NCI-H2196 (cell line): ENCODE data around the gene TCFL5.
"Not testable (repeated sequence)": the region's sequence is repeated elsewhere in the genome, so short reads cannot be mapped to it uniquely, and the experiment has no call there.

Experiments used
- DNase-seq: peaks from one replicate; lab custom pipeline; 2025; ENCODE audit not compliant: unreplicated experiment; lab: John Stamatoyannopoulos, UW

Gene TCFL5

GRCh38 chr20:62858058-62858830, 3.4 kb downstream of the TCFL5 start:
- no peak for DNase-seq

- DNase-seq = no peak
These were observed 4.5 kb downstream of the TCFL5 start for GRCh38 chr20:62856931-62857619.

GRCh38 chr20:62855120-62855519, 6.5 kb downstream of the TCFL5 start:
- no peak for DNase-seq

GRCh38 chr20:62854121-62854520, 7.5 kb downstream of the TCFL5 start:
- DNase-seq = no peak

DNA sequence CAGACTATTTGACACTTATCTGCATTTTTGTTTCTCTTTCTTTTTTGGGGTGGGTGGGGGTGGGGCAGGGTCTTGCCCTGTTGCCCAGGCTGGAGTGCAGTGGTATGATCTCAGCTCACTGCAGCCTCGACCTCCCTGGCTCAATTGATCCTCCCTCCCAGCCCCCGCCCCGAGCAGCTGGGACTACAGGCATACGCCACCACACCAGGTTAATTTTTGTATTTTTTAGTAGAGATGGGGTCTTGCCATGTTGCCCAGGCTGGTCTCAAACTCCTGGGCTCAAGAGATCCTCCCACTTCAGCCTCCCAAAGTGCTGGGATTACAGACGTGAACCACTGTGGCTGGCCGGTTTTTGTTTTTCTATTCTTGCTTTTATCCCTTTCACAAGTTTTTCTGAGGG, 8.3 kb downstream of the TCFL5 start:
- not testable (repeated sequence) for DNase-seq

GRCh38 chr20:62852841-62853240, 8.8 kb downstream of the TCFL5 start:
- DNase-seq = no peak

DNA sequence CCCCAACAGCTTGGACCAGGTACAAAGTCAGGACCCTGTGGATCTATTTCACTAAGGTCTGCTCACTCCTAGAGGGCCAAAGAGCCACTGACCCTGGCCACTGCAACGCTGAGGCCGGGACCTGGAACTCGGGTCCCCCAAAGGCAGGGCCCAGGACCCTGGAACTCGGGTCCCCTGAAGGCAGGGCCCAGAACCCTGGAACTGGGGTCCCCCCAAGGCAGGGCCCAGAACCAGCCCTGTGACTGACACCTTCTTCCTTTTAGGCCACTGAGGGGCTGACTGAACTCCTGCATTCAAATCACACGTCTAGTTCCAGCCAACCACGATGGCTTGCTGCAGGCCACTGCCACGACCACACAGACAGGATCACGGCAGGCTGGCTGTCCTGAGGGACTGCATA, 9.4 kb downstream of the TCFL5 start:
- DNase-seq = no peak

GRCh38 chr20:62850333-62850974, 11.2 kb downstream of the TCFL5 start:
- DNase-seq = no peak

GRCh38 chr20:62849431-62849830, 12.2 kb downstream of the TCFL5 start:
- no peak for DNase-seq

GRCh38 chr20:62848917-62849316, 12.7 kb downstream of the TCFL5 start:
- DNase-seq = not testable (repeated sequence)

DNA sequence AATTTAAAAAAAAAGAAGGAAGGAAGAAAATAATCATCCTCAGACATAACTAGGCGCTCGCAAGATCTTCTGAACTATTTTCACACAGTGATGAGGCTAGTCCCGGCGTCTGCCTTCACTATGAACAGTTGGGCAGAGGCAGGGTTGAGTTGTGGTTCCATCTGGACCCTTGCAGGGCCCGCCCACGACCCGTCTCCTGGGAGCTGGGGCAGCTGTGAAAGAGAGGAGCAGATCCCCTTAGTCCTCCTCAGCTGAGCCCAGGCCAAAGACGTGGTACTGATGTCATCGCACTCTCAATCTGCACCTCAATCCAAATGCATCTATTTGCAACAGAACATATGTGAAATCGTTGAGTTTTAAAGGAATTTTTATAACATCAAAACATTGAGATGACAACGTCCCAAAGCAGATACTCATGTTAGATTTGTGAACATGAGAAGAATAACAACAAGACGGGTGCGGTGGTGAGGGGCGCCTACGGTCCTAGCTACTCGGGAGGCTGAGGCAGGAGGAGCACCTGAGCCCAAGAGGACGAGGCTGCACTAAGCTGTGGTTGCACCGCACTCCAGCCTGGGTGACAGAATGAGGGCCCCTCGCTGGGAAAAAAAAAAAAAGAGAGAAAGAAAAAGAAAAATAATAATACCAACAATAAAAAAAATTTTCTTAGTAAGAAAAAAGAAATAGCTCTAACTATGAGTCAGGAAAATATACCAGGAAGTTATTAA, 15.3 kb downstream of the TCFL5 start:
- DNase-seq = no peak

DNA sequence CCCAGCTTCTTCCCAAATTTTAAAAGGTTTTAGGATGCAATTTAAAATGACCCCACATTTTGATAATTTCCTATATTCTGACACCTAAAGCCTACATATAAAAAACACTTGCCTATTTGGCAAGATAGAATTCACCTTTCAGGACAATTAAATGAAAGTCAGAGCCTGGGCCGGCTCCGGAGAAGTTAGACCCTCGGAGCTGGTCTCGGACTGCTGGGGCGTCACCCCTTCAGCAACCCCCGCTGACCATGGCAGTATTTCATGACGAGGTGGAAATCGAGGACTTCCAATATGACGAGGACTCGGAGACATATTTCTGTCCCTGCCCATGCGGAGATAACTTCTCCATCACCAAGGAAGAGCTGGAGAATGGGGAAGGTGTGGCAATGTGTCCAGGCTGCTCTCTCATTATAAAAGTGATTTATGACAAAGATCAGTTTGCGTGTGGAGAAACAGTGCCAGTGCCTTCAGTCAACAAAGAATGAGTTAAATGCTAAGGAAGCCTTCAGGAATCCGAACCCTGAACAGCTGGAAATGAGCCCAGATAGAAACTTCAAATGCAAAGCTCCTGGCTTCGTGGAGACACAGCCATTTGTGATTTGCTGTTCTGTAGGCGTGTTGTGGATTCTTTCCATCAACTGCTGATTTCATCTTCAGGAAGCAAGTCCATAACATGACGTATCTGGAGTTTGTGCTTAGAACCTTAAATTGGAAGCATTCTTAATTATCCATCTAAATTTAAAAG, 16.0 kb downstream of the TCFL5 start:
- no peak for DNase-seq

GRCh38 chr20:62844182-62844581, 17.4 kb downstream of the TCFL5 start:
- DNase-seq = no peak

- DNase-seq = no peak
These were observed 18.0 kb downstream of the TCFL5 start for GRCh38 chr20:62843656-62844055.

DNA sequence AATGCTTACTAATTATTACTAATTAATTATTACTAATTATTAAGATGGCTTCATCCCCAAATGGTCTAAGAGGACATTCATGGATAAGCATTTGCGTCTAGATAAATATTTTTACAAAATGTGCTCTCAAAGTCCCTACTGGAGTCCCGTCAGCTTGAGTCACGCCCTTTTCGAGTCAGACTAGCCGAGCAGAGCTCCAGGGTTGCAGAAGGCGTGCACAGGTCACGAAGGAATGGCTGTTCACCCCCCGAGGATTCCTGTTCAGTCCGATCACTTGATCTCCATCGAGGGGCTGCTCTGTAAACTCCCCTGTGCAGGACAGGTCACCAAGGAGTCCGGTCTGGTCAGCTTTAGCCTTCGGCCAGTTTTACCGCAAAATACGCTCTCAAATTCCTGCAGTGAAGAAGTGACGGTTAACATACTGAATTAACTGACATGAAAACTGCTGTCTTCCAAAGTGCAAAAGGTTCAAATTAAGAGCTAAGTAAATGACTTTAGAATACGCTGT, 19.9 kb downstream of the TCFL5 start:
- no peak for DNase-seq

DNA sequence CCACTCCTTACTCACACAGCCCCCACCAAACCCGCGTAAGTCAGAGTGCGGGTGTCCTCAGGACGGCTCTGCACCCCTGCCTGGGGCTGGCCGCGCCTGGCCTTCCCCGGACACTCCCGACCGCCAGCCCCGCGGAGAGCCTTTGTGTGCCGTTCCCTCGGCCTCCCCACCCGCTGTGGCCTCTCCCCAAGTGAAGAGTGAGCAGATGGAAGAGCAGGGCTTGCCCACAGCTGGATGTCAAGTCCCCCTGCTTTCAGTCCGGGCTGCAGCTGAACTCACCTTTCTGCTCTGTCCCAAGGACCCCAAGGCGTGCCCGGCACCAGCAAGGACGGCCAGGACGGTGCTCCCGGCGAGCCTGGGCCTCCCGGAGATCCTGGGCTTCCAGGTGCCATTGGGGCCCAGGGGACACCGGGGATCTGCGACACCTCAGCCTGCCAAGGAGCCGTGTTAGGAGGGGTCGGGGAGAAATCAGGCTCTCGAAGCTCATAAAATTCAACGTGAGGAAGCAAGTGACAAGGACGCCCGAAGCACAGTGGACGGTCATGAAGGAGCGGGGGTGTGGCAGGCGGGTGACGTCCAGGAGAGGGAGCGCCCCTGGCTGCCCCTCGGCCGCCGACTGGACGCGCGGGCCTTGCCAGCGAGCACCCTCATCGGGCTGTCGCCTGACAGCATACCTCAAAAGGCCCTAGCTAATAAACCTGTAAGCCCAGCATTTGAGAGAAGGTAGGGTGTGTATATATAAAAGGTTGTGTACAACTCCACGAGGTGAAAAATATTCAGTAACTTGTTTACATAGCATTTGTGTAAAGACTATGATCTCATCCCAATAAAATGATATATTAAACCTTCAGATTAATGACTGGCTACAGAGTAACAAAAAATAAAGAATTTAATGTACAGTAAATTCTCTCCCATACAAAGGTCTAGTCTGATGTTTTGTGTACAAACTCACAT, 21.1 kb downstream of the TCFL5 start:
- DNase-seq = no peak

DNA sequence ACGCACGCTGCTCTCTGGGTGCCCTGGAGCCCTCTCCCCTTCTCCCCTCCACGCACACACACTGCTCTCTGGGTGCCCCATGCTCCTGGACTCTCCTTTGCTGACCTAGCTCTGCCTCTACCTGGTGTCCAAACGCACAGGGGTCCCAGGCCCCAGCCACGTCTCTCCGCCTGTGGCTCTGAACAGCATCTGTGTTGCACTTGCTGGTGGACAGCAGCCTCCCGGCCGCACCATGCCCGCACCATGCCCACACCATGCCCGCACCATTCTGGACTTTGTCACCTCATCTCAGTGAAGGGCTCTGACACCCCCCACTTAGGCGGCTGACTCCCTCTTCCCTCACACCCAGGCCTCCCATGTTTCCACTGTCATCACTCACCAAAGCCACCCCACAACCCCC, 21.8 kb downstream of the TCFL5 start:
- DNase-seq = no peak

DNA sequence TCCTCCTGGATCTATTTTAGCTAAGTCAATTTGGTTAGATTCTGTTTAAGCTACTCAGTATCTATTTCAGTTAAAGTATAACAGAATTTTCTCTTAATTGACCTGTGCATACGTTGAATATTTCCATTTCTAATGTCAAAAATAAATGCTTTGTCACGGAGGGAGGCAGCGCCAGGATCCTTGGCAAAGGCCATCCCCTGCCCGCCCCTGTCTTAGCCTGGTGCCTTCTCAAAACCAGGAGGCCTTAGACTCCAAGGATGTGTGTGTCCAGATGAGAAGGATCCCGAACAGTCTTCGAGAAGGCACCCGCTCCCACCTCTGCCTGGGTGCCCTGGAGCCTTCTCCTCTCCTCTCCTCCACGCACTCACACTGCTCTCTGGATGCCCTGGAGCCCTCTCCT, 22.4 kb downstream of the TCFL5 start:
- DNase-seq = no peak

DNA sequence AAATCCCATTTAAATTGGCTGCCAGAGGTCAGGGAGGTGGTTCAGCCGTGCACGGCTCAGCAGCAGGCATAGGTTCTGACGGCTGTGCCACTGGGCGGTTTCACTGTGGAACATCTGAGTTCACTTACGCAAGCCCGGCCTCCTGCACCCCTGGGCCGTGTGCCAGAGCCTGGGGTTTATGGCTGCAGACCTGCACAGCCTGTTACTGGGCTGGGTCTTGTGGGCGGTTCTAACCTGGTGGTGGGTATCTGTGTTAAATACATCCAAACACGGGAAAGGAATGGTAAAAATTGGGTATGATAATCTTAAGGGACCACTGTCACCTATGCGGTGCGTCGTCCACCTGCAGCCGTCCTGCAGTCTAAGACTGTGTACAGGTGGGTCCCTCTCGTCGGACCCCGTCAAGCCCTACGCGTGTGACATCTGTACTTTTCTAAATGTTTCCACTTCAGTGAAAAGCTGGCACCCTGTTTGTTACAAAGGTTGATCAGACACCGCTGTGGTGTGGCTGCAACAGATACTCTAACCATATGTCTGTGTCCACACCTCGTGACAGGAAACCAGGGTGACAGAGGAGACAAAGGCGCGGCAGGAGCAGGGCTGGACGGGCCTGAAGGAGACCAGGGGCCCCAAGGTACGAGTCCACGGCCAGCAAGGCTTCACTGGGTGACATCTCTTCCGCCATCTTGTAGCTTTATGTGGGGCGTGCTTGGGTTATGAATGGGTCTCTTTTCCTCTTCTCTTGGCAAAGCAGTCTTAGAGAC, 23.3 kb downstream of the TCFL5 start:
- DNase-seq = no peak
